Activated CD8-positive, alpha-beta T cell treated with anti-CD3 and anti-CD28 coated beads, Interleukin-2, amount 10 ng/mL, durations not matched to agents 7 days and 5 days (primary cell): ENCODE results near the gene CDHR2. TPM values are rescaled to one million over a fixed set of nuclear protein-coding genes. Genes with fewer than 3 reads are reported as not detected.

Source experiments
- ATAC-seq: fragments of 150-1000 bp; cut with Tn5 transposase; one replicate; pipeline ENCODE4 v1.10.0; 2021; ENCODE audit warnings: moderate library complexity
- CTCF ChIA-PET: fragments of 350-600 bp; sonication (Branson Sonifier 250); formaldehyde crosslinking; loops from one replicate; lab custom pipeline; 2021; ENCODE audit warnings: antibody characterized with exemption; lab: Charles Lee
- POLR2A ChIA-PET: fragments of 350-600 bp; sonication (Branson Sonifier 250); formaldehyde crosslinking; loops from one replicate; lab custom pipeline; 2021; ENCODE audit warnings: antibody characterized with exemption; lab: Charles Lee
- DNase-seq: peaks from one replicate; pipeline ENCODE4 v3.0.0-alpha.2; 2020
- H3K27ac Mint-ChIP-seq: one replicate; pipeline ENCODE4 v1.8.0; 2021; ENCODE audit warnings: mild to moderate bottlenecking, mixed read lengths
- H3K27me3 Mint-ChIP-seq: one replicate; pipeline ENCODE4 v1.8.0; 2021; ENCODE audit warnings: low read depth, mixed read lengths
- H3K36me3 Mint-ChIP-seq: one replicate; pipeline ENCODE4 v1.8.0; 2021; ENCODE audit warnings: low read depth, mixed read lengths
- H3K4me1 Mint-ChIP-seq: one replicate; pipeline ENCODE4 v1.8.0; 2021; ENCODE audit warnings: low read depth, mixed read lengths
- H3K4me3 Mint-ChIP-seq: one replicate; pipeline ENCODE4 v1.8.0; 2021; ENCODE audit warnings: mild to moderate bottlenecking, mixed read lengths
- H3K9me3 Mint-ChIP-seq: one replicate; pipeline ENCODE4 v1.8.0; 2022; ENCODE audit warnings: mixed read lengths; ENCODE audit not compliant: insufficient read depth
- total RNA-seq, 2 experiments: library from RNA; stranded (reverse); gene quantifications; one replicate each; pipeline ENCODE4 v1.2.3, GENCODE V29; 2021

Gene CDHR2
- total RNA-seq = 1 to 10 TPM; 2.1 to 2.2 TPM

GRCh38 chr5:176548967-176549444 is at the start of gene CDHR2:
TSS of gene CDHR2 (plus strand) at chr5:176549342. CDS start at chr5:176565353, 16,011 bp downstream.
- Mint-ChIP-seq H3K27me3 (no peaks in the 10 kb centered on the region), H3K4me3 (no peak within 1 kb of the TSS), H3K9me3 (no peaks in the 10 kb centered on the region), H3K4me1 (peaks cover 37% of the 10 kb centered on the region), H3K36me3 (peaks cover 15% of the 10 kb centered on the region), H3K27ac (no peak within 1 kb of the TSS)
- ATAC-seq (no peak), DNase-seq (no peak)
- POLR2A ChIA-PET = interaction anchor here (1.0 kb wide), 1 partner anchor 13 kb away, joined by 5 read pairs; no protein-coding TSS in a partner anchor
- CTCF ChIA-PET = no interaction called here

GRCh38 chr5:176500511-176500910 is 48.6 kb upstream of the CDHR2 start:
- Mint-ChIP-seq H3K4me1 (no peaks in the 10 kb centered on the region), H3K27ac (no peak overlapping the region), H3K36me3 (peaks cover 67% of the 10 kb centered on the region), H3K9me3 (no peaks in the 10 kb centered on the region), H3K4me3 (no peak overlapping the region), H3K27me3 (no peaks in the 10 kb centered on the region)
- ATAC-seq (no peak), DNase-seq (no peak)
- ChIA-PET POLR2A (no interaction called here), CTCF (interaction anchor here (1.3 kb wide), 1 partner anchor 37 kb away, joined by 3 read pairs; the partner anchor contains the start of gene RNF44)

GRCh38 chr5:176501333-176501732 is 47.8 kb upstream of the CDHR2 start:
- no peaks in the 10 kb centered on the region for H3K27me3 Mint-ChIP-seq
- CTCF ChIA-PET = interaction anchor here (0.7 to 0.9 kb wide), 2 partner anchors 43 to 53 kb away, joined by 3 read pairs; partner anchors contain the start of gene FAF2

GRCh38 chr5:176503496-176503895 is 45.6 kb upstream of the CDHR2 start:
- Mint-ChIP-seq H3K9me3 (no peaks in the 10 kb centered on the region), H3K36me3 (peaks cover 74% of the 10 kb centered on the region), H3K27ac (no peak overlapping the region), H3K4me3 (no peak overlapping the region), H3K4me1 (no peaks in the 10 kb centered on the region), H3K27me3 (no peaks in the 10 kb centered on the region)
- no peak for ATAC-seq
- ChIA-PET POLR2A (no interaction called here), CTCF (no interaction called here)
- DNase-seq = no peak

More at GRCh38 chr5:176501333-176501732, 47.8 kb upstream of the CDHR2 start:
- DNase-seq (no peak), ATAC-seq (no peak)
- no peak overlapping the region for H3K27ac Mint-ChIP-seq
- H3K36me3 Mint-ChIP-seq = peaks cover 66% of the 10 kb centered on the region
- no peaks in the 10 kb centered on the region for H3K4me1 Mint-ChIP-seq
- POLR2A ChIA-PET = no interaction called here
- H3K9me3 Mint-ChIP-seq = no peaks in the 10 kb centered on the region
- H3K4me3 Mint-ChIP-seq = no peak overlapping the region

- no peaks in the 10 kb centered on the region for H3K27me3 Mint-ChIP-seq
- peaks cover 53% of the 10 kb centered on the region for H3K36me3 Mint-ChIP-seq
- CTCF ChIA-PET = no interaction called here
- peak overlapping the region; percentile 35 for H3K27ac Mint-ChIP-seq
- POLR2A ChIA-PET = no interaction called here
- peaks cover 7% of the 10 kb centered on the region for H3K4me1 Mint-ChIP-seq
- DNase-seq = no peak
- no peak for ATAC-seq
- H3K9me3 Mint-ChIP-seq = no peaks in the 10 kb centered on the region
- no peak overlapping the region for H3K4me3 Mint-ChIP-seq
Measured at GRCh38 chr5:176507911-176508310, 41.2 kb upstream of the CDHR2 start.

GRCh38 chr5:176508603-176509002 is 40.5 kb upstream of the CDHR2 start:
- POLR2A ChIA-PET = no interaction called here
- DNase-seq (no peak), ATAC-seq (no peak)
- H3K27ac Mint-ChIP-seq = no peak overlapping the region
- no peak overlapping the region for H3K4me3 Mint-ChIP-seq
- H3K36me3 Mint-ChIP-seq = peaks cover 47% of the 10 kb centered on the region
- peaks cover 8% of the 10 kb centered on the region for H3K4me1 Mint-ChIP-seq
- H3K9me3 Mint-ChIP-seq = no peaks in the 10 kb centered on the region
- H3K27me3 Mint-ChIP-seq = no peaks in the 10 kb centered on the region
- CTCF ChIA-PET = no interaction called here

GRCh38 chr5:176513788-176514187 is 35.4 kb upstream of the CDHR2 start:
- H3K27ac Mint-ChIP-seq = no peak overlapping the region
- peaks cover 6% of the 10 kb centered on the region for H3K36me3 Mint-ChIP-seq
- DNase-seq (no peak), ATAC-seq (no peak)
- ChIA-PET CTCF (interaction anchor here (1.5 kb wide), 1 partner anchor 97 kb away, joined by 3 read pairs; the partner anchor contains the start of gene CLTB), POLR2A (no interaction called here)
- H3K27me3 Mint-ChIP-seq = peaks cover 4% of the 10 kb centered on the region
- no peak overlapping the region for H3K4me3 Mint-ChIP-seq
- H3K9me3 Mint-ChIP-seq = no peaks in the 10 kb centered on the region
- peaks cover 22% of the 10 kb centered on the region for H3K4me1 Mint-ChIP-seq

GRCh38 chr5:176514244-176514950 is 34.7 kb upstream of the CDHR2 start:
- H3K4me1 Mint-ChIP-seq = peaks cover 22% of the 10 kb centered on the region
- H3K36me3 Mint-ChIP-seq = peaks cover 2% of the 10 kb centered on the region
- no peak overlapping the region for H3K27ac Mint-ChIP-seq
- H3K27me3 Mint-ChIP-seq = peaks cover 4% of the 10 kb centered on the region
- no peaks in the 10 kb centered on the region for H3K9me3 Mint-ChIP-seq
- no peak overlapping the region for H3K4me3 Mint-ChIP-seq
- ChIA-PET POLR2A (no interaction called here), CTCF (interaction anchor here (1.5 kb wide), 1 partner anchor 98 kb away, joined by 3 read pairs; the partner anchor contains the start of gene CLTB)
- ATAC-seq (no peak), DNase-seq (no peak)

- peaks cover 4% of the 10 kb centered on the region for H3K27me3 Mint-ChIP-seq
- H3K4me1 Mint-ChIP-seq = peaks cover 22% of the 10 kb centered on the region
- H3K4me3 Mint-ChIP-seq = no peak overlapping the region
- DNase-seq (no peak), ATAC-seq (no peak)
- H3K9me3 Mint-ChIP-seq = no peaks in the 10 kb centered on the region
- CTCF ChIA-PET = no interaction called here
- no peaks in the 10 kb centered on the region for H3K36me3 Mint-ChIP-seq
- no peak overlapping the region for H3K27ac Mint-ChIP-seq
- POLR2A ChIA-PET = no interaction called here
Measured at GRCh38 chr5:176515396-176515795, 33.7 kb upstream of the CDHR2 start.

- ChIA-PET POLR2A (interaction anchor here (1.0 kb wide), 1 partner anchor 17 kb away, joined by 4 read pairs; no protein-coding TSS in a partner anchor), CTCF (interaction anchor here (0.7 to 1.4 kb wide), 3 partner anchors 13 to 64 kb away, joined by 3 to 4 read pairs (median 4); no protein-coding TSS in a partner anchor)
- ATAC-seq (no peak), DNase-seq (no peak)
- peak overlapping the region; percentile 56 for H3K27ac Mint-ChIP-seq
- H3K27me3 Mint-ChIP-seq = peaks cover 6% of the 10 kb centered on the region
- no peaks in the 10 kb centered on the region for H3K9me3 Mint-ChIP-seq
- peaks cover 20% of the 10 kb centered on the region for H3K4me1 Mint-ChIP-seq
- H3K36me3 Mint-ChIP-seq = no peaks in the 10 kb centered on the region
- H3K4me3 Mint-ChIP-seq = no peak overlapping the region
Measured at GRCh38 chr5:176517053-176517661, 32.0 kb upstream of the CDHR2 start.

GRCh38 chr5:176519810-176520720 is 29.1 kb upstream of the CDHR2 start:
- H3K27ac Mint-ChIP-seq = no peak overlapping the region
- CTCF ChIA-PET = interaction anchor here (0.9 kb wide), 1 partner anchor 38 kb away, joined by 3 read pairs; no protein-coding TSS in a partner anchor

More at GRCh38 chr5:176519810-176520720, 29.1 kb upstream of the CDHR2 start:
- ATAC-seq (no peak), DNase-seq (no peak)
- H3K4me1 Mint-ChIP-seq = peaks cover 8% of the 10 kb centered on the region
- no peaks in the 10 kb centered on the region for H3K9me3 Mint-ChIP-seq
- H3K27me3 Mint-ChIP-seq = peaks cover 6% of the 10 kb centered on the region
- H3K4me3 Mint-ChIP-seq = no peak overlapping the region
- POLR2A ChIA-PET = no interaction called here
- peaks cover 2% of the 10 kb centered on the region for H3K36me3 Mint-ChIP-seq
